Measurements from ENCODE around the gene CCDC47. TPM values are rescaled to one million over a fixed set of nuclear protein-coding genes. Genes with fewer than 3 reads are reported as not detected.

CCDC47 gene
- total RNA-seq, 1 experiment from 2014 or later, result 70.9 TPM

GRCh38 chr17:63754046-63754445 lies 19.4 kb downstream of the CCDC47 start:
- ATAC-seq (no peak), DNase-seq (ENCODE audit: low spot score) (no peak)
- POLR2A ChIA-PET, result no interaction called here
- Mint-ChIP-seq H3K4me3 (no peak overlapping the region), H3K27me3 (ENCODE audit: low read depth) (no peaks in the 10 kb centered on the region), H3K4me1 (no peaks in the 10 kb centered on the region), H3K27ac (no peak overlapping the region), H3K36me3 (peaks cover 55% of the 10 kb centered on the region), H3K9me3 (no peaks in the 10 kb centered on the region)
- TF ChIP-seq IRF1 (CRISPR knock-in tag; IDR thresholded peaks at IDR 0.05), result no peak
- TF ChIP-seq ZNF423 (CRISPR knock-in tag; IDR thresholded peaks at IDR 0.05), result no peak
- TF ChIP-seq SMAD3 (CRISPR knock-in tag; IDR thresholded peaks at IDR 0.05; ENCODE audit: borderline replicate concordance), result no peak
- TF ChIP-seq NR2C2 (CRISPR knock-in tag; IDR thresholded peaks at IDR 0.05), result no peak
- no peak for TF ChIP-seq ATF6 (CRISPR knock-in tag; IDR thresholded peaks at IDR 0.05)
- no peak for TF ChIP-seq E2F1 (CRISPR knock-in tag; IDR thresholded peaks at IDR 0.05)
- TF ChIP-seq GRHL2 (CRISPR knock-in tag; IDR thresholded peaks at IDR 0.05; ENCODE audit: insufficient replicate concordance, severe bottlenecking), result no peak
- CTCF ChIA-PET, result no interaction called here

- Mint-ChIP-seq H3K27me3 (ENCODE audit: low read depth) (no peaks in the 10 kb centered on the region), H3K36me3 (peaks cover 54% of the 10 kb centered on the region), H3K9me3 (no peaks in the 10 kb centered on the region), H3K4me3 (no peak overlapping the region), H3K4me1 (no peaks in the 10 kb centered on the region), H3K27ac (no peak overlapping the region)
- ChIA-PET POLR2A (interaction anchor here (1.0 kb wide), 1 partner anchor 9 kb away, joined by 3 read pairs; no protein-coding TSS in a partner anchor), CTCF (no interaction called here)
- TF ChIP-seq NFE2L1 (CRISPR knock-in tag; IDR thresholded peaks at IDR 0.05) (no peak), GABPB1 (CRISPR knock-in tag; IDR thresholded peaks at IDR 0.05) (no peak), AFF4 (CRISPR knock-in tag; IDR thresholded peaks at IDR 0.05; ENCODE audit: borderline replicate concordance) (no peak), ATF3 (CRISPR knock-in tag; conservative IDR thresholded peaks at IDR 0.05) (no peak), GTF2I (CRISPR knock-in tag; conservative IDR thresholded peaks at IDR 0.05) (no peak), E2F4 (CRISPR knock-in tag; IDR thresholded peaks at IDR 0.05; ENCODE audit: borderline replicate concordance, low read depth) (no peak), TEAD4 (CRISPR knock-in tag; IDR thresholded peaks at IDR 0.05) (no peak), SOX15 (CRISPR knock-in tag; IDR thresholded peaks at IDR 0.05) (no peak), RORB (CRISPR knock-in tag; IDR thresholded peaks at IDR 0.05) (no peak), ZNF396 (CRISPR knock-in tag; IDR thresholded peaks at IDR 0.05; ENCODE audit: borderline replicate concordance) (no peak)
- no peak for DNase-seq (ENCODE audit: low spot score)
- no peak for ATAC-seq
These were observed 20.2 kb downstream of the CCDC47 start for GRCh38 chr17:63753215-63753614.
